Right lobe of liver (tissue), 6 donors: Measurements from ENCODE around the gene CYCS. TPM values are rescaled to one million over a fixed set of nuclear protein-coding genes. Genes with fewer than 3 reads are reported as not detected.

ENCODE experiments used
- ATAC-seq, 4 donors: fragments of 200-7000 bp; cut with Tn5 transposase; one replicate each; pipeline ENCODE4 v1.9.1; 2020; ENCODE audit warnings: mild to moderate bottlenecking in 4 of 4, moderate library complexity in 4 of 4
- DNase-seq, 3 donors: peaks; one replicate each; pipeline ENCODE4 v3.0.0-alpha.2; 2020
- H3K27ac ChIP-seq, 3 donors: fragments of 200-600 bp; one replicate each; pipeline ENCODE4 v1.8.0; 2022
- H3K27me3 ChIP-seq, 2 donors: fragments of 200-600 bp; one replicate each; pipeline ENCODE4 v1.8.0; 2022
- H3K36me3 ChIP-seq, 4 donors: fragments of 200-600 bp; sonication (generic) in 1 of 4; one replicate each; pipeline versions ENCODE4 v1.5.1 to v1.8.0; 2017 to 2022; ENCODE audit warnings: control low read depth in 1 of 4
- H3K4me1 ChIP-seq, 4 donors: fragments of 200-600 bp; sonication (generic) in 1 of 4; one replicate each; pipeline versions ENCODE4 v1.5.1 to v1.8.0; 2017 to 2022; ENCODE audit warnings: control low read depth in 1 of 4
- H3K4me3 ChIP-seq, 3 donors: fragments of 200-600 bp; one replicate each; pipeline ENCODE4 v1.8.0; 2022
- H3K9me3 ChIP-seq, 4 donors: fragments of 200-600 bp; sonication (generic) in 1 of 4; one replicate each; pipeline versions ENCODE4 v1.5.1 to v1.8.0; 2017 to 2022; ENCODE audit warnings: control low read depth in 1 of 4
- CTCF ChIP-seq, 4 donors: fragments of 200-600 bp in 3 of 4; fragments of 450-650 bp in 1 of 4; IDR thresholded peaks; one replicate each; pipeline versions ENCODE4 v1.5.1 to v1.8.0; 2016 to 2022; ENCODE audit warnings: antibody characterized with exemption in 4 of 4, mild to moderate bottlenecking in 2 of 4
- POLR2A ChIP-seq: fragments of 450-650 bp; IDR thresholded peaks from one replicate; pipeline ENCODE4 v1.6.1; 2017; ENCODE audit warnings: antibody characterized with exemption, mild to moderate bottlenecking
- WGBS: methylation state at CpG from one replicate; pipeline ENCODE4 v1.1.6; 2018; ENCODE audit warnings: low coverage, low lambda C conversion rate; ENCODE audit not compliant: insufficient coverage; ENCODE audit errors: missing lambda C conversion rate; 5-methylcytosine and 5-hydroxymethylcytosine counted together
- intact Hi-C, 2 donors: fragments of 100-400 bp; cut with DNase I; formaldehyde crosslinking; loops; one replicate each; pipeline versions ENCODE4 v1.11.2 to v1.14.1; 2022
- total RNA-seq, 6 experiments: library from RNA; depleted of rRNA in 2 of 6; stranded (reverse); fragments of >200 nt in 2 of 6; fragmentation: NEBNext Ultra II Directional in 3 of 6; extraction: Animal tissue kit (Norgen Biotek cat#: 25700) in 3 of 6; gene quantifications; one replicate each; pipeline versions ENCODE4 v1.1.0 to v1.2.4, GENCODE V29; 2016 to 2023
- donor health status: DM: no; HTN: yes; CAD: no.
- donor health status: DM: no; HTN: no; CAD: no.
- donor health status: DM: no; HTN: no; CAD: no.
- donor health status: DM: no; HTN: yes; CAD: no.
- donor health status: DM: no; HTN: yes; CAD: no.

CYCS gene
- total RNA-seq, 6 experiments from 2014 or later: 45.8 to 79.9 (median 52.8) TPM

GRCh38 chr7:25109276-25109675 lies 15.8 kb downstream of the CYCS start:
- no peaks in the 10 kb centered on the region for H3K9me3 ChIP-seq
- no peak overlapping the region for H3K4me3 ChIP-seq
- DNase-seq: no peak
- no peak for TF ChIP-seq POLR2A
- TF ChIP-seq CTCF (IDR thresholded peaks at IDR 0.05): no peak
- H3K4me1 ChIP-seq: no peaks in the 10 kb centered on the region
- intact Hi-C loops: no loop called here
- H3K27me3 ChIP-seq: no peaks in the 10 kb centered on the region
- no peak for ATAC-seq
- H3K36me3 ChIP-seq: no peaks in the 10 kb centered on the region
- H3K27ac ChIP-seq: no peak overlapping the region
- WGBS: 63% methylated on average over 3 of the region's 3 CpGs

GRCh38 chr7:25105911-25106310 lies 19.1 kb downstream of the CYCS start:
- intact Hi-C loops: no loop called here
- WGBS: 81% methylated on average over 3 of the region's 3 CpGs
- no peaks in the 10 kb centered on the region for H3K4me1 ChIP-seq
- no peaks in the 10 kb centered on the region for H3K27me3 ChIP-seq
- DNase-seq (no peak), ATAC-seq (no peak)
- TF ChIP-seq CTCF (IDR thresholded peaks at IDR 0.05) (no peak), POLR2A (no peak)
- no peaks in the 10 kb centered on the region for H3K36me3 ChIP-seq
- no peaks in the 10 kb centered on the region for H3K9me3 ChIP-seq
- no peak overlapping the region for H3K4me3 ChIP-seq
- no peak overlapping the region for H3K27ac ChIP-seq

GRCh38 chr7:25103773-25104172 lies 21.3 kb downstream of the CYCS start:
- Histone ChIP-seq H3K4me3 (no peak overlapping the region), H3K27me3 (no peaks in the 10 kb centered on the region), H3K9me3 (no peaks in the 10 kb centered on the region), H3K27ac (no peak overlapping the region), H3K36me3 (no peaks in the 10 kb centered on the region), H3K4me1 (no peaks in the 10 kb centered on the region)
- WGBS: 65% methylated on average over 5 of the region's 5 CpGs
- TF ChIP-seq POLR2A (no peak), CTCF (IDR thresholded peaks at IDR 0.05) (no peak)
- ATAC-seq: no peak
- intact Hi-C loops: no loop called here
- DNase-seq: no peak

GRCh38 chr7:25101817-25102216 lies 23.2 kb downstream of the CYCS start:
- TF ChIP-seq POLR2A: no peak
- no peak for TF ChIP-seq CTCF (IDR thresholded peaks at IDR 0.05)
- Histone ChIP-seq H3K27ac (no peak overlapping the region), H3K36me3 (no peaks in the 10 kb centered on the region), H3K4me1 (no peaks in the 10 kb centered on the region), H3K4me3 (no peak overlapping the region), H3K27me3 (no peaks in the 10 kb centered on the region), H3K9me3 (no peaks in the 10 kb centered on the region)
- DNase-seq (no peak), ATAC-seq (no peak)
- intact Hi-C loops: no loop called here
